Panc1 (cell line): ENCODE measurements around the gene ZP1. TPM values are rescaled to one million over a fixed set of nuclear protein-coding genes. Genes with fewer than 3 reads are reported as not detected.

Experiments
- ATAC-seq: fragments of 200-7000 bp; cut with Tn5 transposase; 2 replicates; pipeline ENCODE4 v1.9.1; 2020; ENCODE audit warnings: mild to moderate bottlenecking, moderate library complexity
- Bru-seq: library from RNA; stranded (reverse); fragments of 400-500 nt; gene quantifications from one replicate; lab custom pipeline; 2021; lab: Mats Ljungman, UMichigan
- BruChase-seq, 2 experiments: library from RNA; stranded (reverse); fragments of 400-500 nt; gene quantifications; one replicate each; lab custom pipeline; 2021; lab: Mats Ljungman, UMichigan
- BruUV-seq: library from RNA; stranded (reverse); fragments of 400-500 nt; replicated peaks from 2 replicates; lab custom pipeline; 2021; lab: Mats Ljungman, UMichigan
- CTCF ChIA-PET: fragments of 300-600 bp; sonication (Branson Sonifier 250); formaldehyde crosslinking; loops from one replicate; lab custom pipeline; 2022; ENCODE audit warnings: antibody characterized with exemption; lab: Charles Lee
- POLR2A ChIA-PET: fragments of 300-600 bp; sonication (Branson Sonifier 250); formaldehyde crosslinking; loops from one replicate; lab custom pipeline; 2022; ENCODE audit warnings: antibody characterized with exemption; lab: Charles Lee
- DNase-seq: peaks from one replicate; pipeline ENCODE4 v3.0.0-alpha.2; 2010; ENCODE audit warnings: low read depth, low spot score
- H3K27ac ChIP-seq: 2 replicates; pipeline ENCODE4 v1.5.1; 2011; ENCODE audit warnings: mild to moderate bottlenecking, low read length, inconsistent platforms
- H3K27me3 ChIP-seq: fragments of 200-500 bp; sonication (Bioruptor generic); 2 replicates; pipeline ENCODE4 v1.6.0; 2014; ENCODE audit warnings: low read length, inconsistent platforms; ENCODE audit not compliant: control insufficient read depth, insufficient read depth
- H3K36me3 ChIP-seq: fragments of 200-500 bp; sonication (Bioruptor generic); 2 replicates; pipeline ENCODE4 v1.5.1; 2014; ENCODE audit warnings: inconsistent platforms, mild to moderate bottlenecking, low read length, moderate library complexity; ENCODE audit not compliant: control insufficient read depth, insufficient read depth
- H3K4me1 ChIP-seq: 2 replicates; pipeline ENCODE4 v1.5.1; 2011; ENCODE audit warnings: inconsistent platforms, mild to moderate bottlenecking, low read length, moderate library complexity; ENCODE audit not compliant: control insufficient read depth, insufficient read depth
- H3K4me3 ChIP-seq, 2 experiments: 2 replicates each; pipeline ENCODE4 v1.5.1; 2011 to 2012; ENCODE audit warnings: low read depth in 2 of 2, low read length in 2 of 2, mild to moderate bottlenecking in 2 of 2, inconsistent platforms in 1 of 2, moderate library complexity in 1 of 2
- H3K9me3 ChIP-seq: fragments of 200-500 bp; sonication (Bioruptor generic); 2 replicates; pipeline ENCODE4 v1.5.1; 2014; ENCODE audit warnings: low read depth, mild to moderate bottlenecking, inconsistent platforms, low read length, moderate library complexity; ENCODE audit not compliant: control insufficient read depth, insufficient read depth
- CTCF ChIP-seq: fragments of 450-650 bp; IDR thresholded peaks from 2 replicates; pipeline ENCODE4 v1.5.1; 2017; ENCODE audit warnings: mild to moderate bottlenecking
- POLR2AphosphoS5 ChIP-seq: IDR thresholded peaks from 2 replicates; pipeline ENCODE4 v1.6.1; 2012; ENCODE audit warnings: mild to moderate bottlenecking, low read depth, low read length, moderate library complexity
- REST ChIP-seq, 2 experiments: IDR thresholded peaks; 2 replicates each; pipeline ENCODE4 v1.6.1; 2011 to 2012; ENCODE audit warnings: low read depth in 2 of 2, control low read depth in 1 of 2, low read length in 1 of 2, mild to moderate bottlenecking in 1 of 2, moderate library complexity in 1 of 2; ENCODE audit not compliant: insufficient read depth in 1 of 2
- SIN3A ChIP-seq: IDR thresholded peaks from 2 replicates; pipeline ENCODE4 v1.6.1; 2012; ENCODE audit warnings: low read depth, mild to moderate bottlenecking, low read length, moderate library complexity, borderline replicate concordance; ENCODE audit not compliant: insufficient read depth
- TCF7L2 ChIP-seq: IDR thresholded peaks from 2 replicates; pipeline ENCODE4 v1.6.1; 2011; ENCODE audit warnings: mild to moderate bottlenecking, low read depth, low read length, inconsistent platforms
- in situ Hi-C: cut with HindIII; loops from 2 replicates; pipeline ENCODE4 v1.10.0; 2016; ENCODE audit warnings: low sequenced_read_pairs, low pct_unique_long_range_greater_than_20kb
- intact Hi-C: fragments of 100-400 bp; cut with micrococcal nuclease; formaldehyde crosslinking; loops from one replicate; pipeline ENCODE4 v1.10.0; 2022; ENCODE audit not compliant: unreplicated experiment
- long read RNA-seq: library from polyadenylated mRNA; unstranded; transcript quantifications from one replicate; pipeline ENCODE4 v2.0.0, GENCODE V29; 2021; ENCODE audit not compliant: unreplicated experiment
- polyA plus RNA-seq: library from polyadenylated mRNA; unstranded; fragments of >200 nt; gene quantifications from one replicate; pipeline ENCODE4 v1.2.1, GENCODE V29; 2012; ENCODE audit warnings: missing spikeins; ENCODE audit not compliant: insufficient read length
- total RNA-seq: library from RNA; stranded (reverse); gene quantifications from one replicate; pipeline ENCODE4 v1.2.1, GENCODE V29; 2021; ENCODE audit not compliant: unreplicated experiment

The ZP1 gene
- total RNA-seq (not detected), Bru-seq, nascent RNA (percentile 9 among the genes with signal in this experiment), BruChase-seq, experiment 1, labeled RNA remaining after a 2-hour chase (not detected), BruChase-seq, experiment 2, labeled RNA remaining after a 6-hour chase (not detected)
- not detected for polyA plus RNA-seq
- long read RNA-seq = 0 reads

- H3K36me3 ChIP-seq = no peaks in the 10 kb centered on the region
- in situ Hi-C loops (no loop called here), intact Hi-C loops (no loop called here)
- ATAC-seq = no peak
- no peak within 1 kb of the TSS for H3K4me3 ChIP-seq
- ChIA-PET CTCF (interaction anchor here (0.7 kb wide), 2 partner anchors 36 to 1695 kb away, joined by 3 to 4 read pairs; partner anchors contain the start of gene DTX4), POLR2A (no interaction called here)
- TF ChIP-seq REST (IDR thresholded peaks at IDR 0.05; ENCODE audit: insufficient read depth in 1 of 2, low read depth in 2 of 2, low read length in 1 of 2) = no peak
- TF ChIP-seq CTCF = no peak
- no peaks in the 10 kb centered on the region for H3K27me3 ChIP-seq
- no peaks in the 10 kb centered on the region for H3K9me3 ChIP-seq
- DNase-seq = no peak
- BruUV-seq = no TSS peak
- no peaks in the 10 kb centered on the region for H3K4me1 ChIP-seq
- H3K27ac ChIP-seq = no peak within 1 kb of the TSS
Observed at GRCh38 chr11:60866911-60867870, at the start of gene ZP1. TSS of gene ZP1 (plus strand) at chr11:60867542. CDS start at chr11:60867562, 20 bp downstream.

- CTCF ChIA-PET = no interaction called here
- H3K27me3 ChIP-seq = no peaks in the 10 kb centered on the region
Observed at GRCh38 chr11:60818057-60818456, 49.3 kb upstream of the ZP1 start.

More at GRCh38 chr11:60818057-60818456, 49.3 kb upstream of the ZP1 start:
- Histone ChIP-seq H3K36me3 (no peaks in the 10 kb centered on the region), H3K4me1 (no peaks in the 10 kb centered on the region), H3K4me3 (no peak overlapping the region), H3K9me3 (no peaks in the 10 kb centered on the region), H3K27ac (no peak overlapping the region)
- ATAC-seq (no peak), DNase-seq (no peak)
- POLR2A ChIA-PET = no interaction called here
- in situ Hi-C loops (no loop called here), intact Hi-C loops (no loop called here)
- TF ChIP-seq REST (IDR thresholded peaks at IDR 0.05; ENCODE audit: insufficient read depth in 1 of 2, low read depth in 2 of 2, low read length in 1 of 2) = no peak
- TF ChIP-seq CTCF = no peak
- no peak for TF ChIP-seq SIN3A
- TF ChIP-seq TCF7L2 = no peak
- TF ChIP-seq POLR2AphosphoS5 = no peak
- BruUV-seq = no TSS peak
